GOT3 (cell line): Measurements from ENCODE around the gene GPRIN2.
A peak's percentile ranks its signal among the peaks of the same experiment; 100 is the strongest.
"Not testable (repeated sequence)": the region's sequence is repeated elsewhere in the genome, so short reads cannot be mapped to it uniquely, and the experiment has no call there.

ENCODE experiments used
- DNase-seq: peaks from one replicate; lab custom pipeline; 2025; ENCODE audit warnings: mixed read lengths; lab: John Stamatoyannopoulos, UW

The GPRIN2 gene

DNA sequence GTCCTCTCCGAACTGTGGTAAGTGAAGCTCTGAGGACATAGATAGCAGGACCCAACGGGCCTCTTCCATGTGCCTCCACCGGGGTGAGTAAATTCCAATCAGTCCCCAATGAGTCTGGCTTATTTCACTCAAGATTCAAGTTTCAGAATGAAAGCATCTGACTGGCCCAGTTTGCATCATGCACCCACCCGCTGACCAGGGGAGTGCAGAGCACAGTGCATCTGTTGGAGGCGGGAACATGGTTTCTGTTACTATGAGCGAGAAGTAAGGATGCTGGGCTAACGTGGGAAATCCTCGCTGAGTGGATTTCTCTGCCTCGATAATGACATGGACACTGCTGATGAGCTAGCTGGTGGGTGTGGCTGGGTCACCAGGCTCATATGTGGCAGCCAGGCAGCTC lies 10.7 kb upstream of the GPRIN2 start:
- DNase-seq: not testable (repeated sequence)

DNA sequence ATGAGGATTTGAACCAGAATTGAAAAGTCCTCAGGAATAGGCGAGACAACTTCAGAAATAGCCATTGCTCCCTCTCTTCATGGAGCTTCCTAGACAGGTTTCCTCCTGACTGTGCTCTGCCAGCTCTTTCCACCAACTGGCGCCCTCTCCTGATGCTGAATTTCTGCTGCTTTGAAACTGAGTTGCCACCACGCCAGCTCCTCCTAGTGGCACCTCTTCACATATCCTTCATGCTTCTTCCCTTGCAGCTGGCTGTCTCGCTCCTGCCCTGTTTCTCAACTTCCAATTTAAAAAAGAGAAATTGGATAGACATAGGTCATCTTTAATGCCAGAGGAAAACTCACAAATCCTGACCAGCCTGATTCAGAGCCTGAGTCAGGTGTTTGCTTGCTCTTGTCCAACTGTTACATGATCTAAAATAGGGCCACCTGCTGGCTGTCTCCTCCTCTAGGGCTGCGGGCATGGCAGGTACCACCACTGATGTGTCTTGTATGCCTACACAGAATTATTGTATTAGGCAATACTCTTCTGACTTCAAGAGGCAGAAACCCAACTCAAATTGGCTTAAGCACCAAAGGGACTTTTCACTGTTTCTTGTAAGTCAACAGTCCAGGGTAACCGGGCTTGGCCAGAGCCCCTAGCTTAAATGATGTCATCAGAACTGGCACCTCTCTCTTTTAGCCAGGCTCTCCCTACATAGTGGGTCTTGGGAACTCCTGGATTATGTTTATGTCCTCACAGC lies 9.3 kb upstream of the GPRIN2 start:
- DNase-seq: peak; percentile 22

DNA sequence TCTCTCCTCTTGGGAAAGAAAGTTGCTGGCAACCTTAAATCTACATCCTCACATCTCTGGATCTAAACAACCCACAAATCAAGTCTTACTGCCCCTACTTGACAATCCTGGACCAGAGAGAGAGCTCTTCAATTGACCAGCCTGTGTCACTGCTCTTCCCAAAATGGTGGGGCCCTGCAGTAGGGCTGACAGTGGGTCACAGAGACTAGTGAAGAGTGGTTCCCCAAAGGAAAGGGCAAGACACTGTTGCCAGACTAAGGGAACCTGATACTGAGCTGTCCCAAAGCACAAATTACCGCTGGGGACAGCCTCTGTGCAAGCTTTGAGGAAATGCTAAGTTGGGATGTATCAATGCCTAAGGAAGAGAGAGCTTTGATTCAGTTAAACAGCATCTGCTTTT lies 4.5 kb upstream of the GPRIN2 start:
- no peak for DNase-seq

DNA sequence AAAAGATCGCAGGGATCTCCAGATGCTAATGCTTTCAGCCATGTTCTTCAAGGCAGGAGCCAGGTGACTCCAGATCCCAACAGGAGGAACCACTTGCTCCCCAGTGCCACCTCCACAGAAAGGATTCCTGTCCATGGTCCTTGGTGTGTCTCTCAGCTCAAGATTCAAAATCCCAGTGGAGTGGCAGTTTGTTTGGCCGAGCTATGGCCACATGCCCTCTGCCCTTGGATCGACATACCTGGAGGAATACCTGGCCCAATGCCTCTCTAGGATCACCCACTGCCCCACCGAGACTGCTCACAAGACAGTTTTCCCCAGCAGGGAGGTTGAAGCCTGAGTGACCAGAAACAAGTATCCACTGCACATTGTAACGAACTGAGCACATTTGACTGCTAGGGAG lies 3.9 kb upstream of the GPRIN2 start:
- no peak for DNase-seq

DNA sequence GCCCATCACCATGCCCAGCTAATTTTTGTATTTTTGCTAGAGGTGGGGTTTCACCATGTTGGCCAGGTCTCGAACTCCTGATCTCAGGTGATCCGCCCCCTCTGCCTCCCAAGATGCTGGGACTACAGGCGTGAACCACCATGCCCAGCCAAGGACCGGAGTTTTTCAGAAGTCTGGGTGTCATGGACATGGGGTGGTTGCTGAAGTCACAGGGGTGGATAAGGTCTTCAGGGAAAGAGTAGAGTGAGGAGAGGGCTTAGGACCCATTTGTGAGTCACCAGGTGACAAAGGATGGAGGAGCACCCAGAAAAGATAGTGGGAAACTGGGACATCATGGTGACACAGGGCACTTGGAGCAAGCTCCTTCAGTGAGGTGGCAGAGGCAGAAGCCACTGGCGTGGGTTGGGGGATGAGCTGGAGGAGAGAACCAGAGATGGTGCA lies 2.8 kb upstream of the GPRIN2 start:
- DNase-seq: no peak

DNA sequence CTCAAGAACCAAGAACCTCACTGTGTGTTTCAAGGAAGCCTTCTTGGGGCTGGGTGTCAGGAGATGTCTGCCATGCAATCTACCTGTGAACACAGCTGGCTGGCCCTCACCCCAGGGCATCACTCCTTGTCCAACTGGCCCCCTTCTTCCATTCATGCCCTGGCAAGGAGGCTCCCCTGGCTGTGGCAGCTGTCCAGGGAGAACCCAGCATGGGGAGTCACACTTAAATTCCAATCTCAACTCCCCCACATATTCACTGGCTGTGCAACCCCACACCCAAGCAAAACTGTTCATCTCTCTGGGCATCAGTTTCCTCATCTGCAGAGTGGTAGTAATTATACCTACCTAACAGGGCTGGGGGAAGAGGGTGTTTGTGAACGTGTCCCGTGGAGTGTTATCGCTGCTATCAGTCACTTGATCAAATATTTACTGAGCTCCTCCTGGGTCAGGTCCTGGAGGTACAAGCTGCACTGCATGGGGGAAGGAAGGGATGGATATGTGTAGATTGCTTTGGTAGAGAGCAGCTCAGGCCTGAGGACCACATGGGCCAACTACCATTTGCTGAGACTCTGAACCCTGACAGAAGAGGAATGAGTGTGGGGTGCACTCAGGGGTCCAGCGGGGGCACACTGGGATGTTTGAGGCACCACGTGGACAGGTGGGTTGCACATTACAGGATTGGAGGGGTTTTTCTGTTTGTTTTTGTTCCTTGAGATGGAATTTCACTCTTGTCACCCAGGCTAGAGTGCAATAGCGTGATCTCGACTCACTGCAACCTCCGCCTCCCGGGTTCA lies 2.1 kb upstream of the GPRIN2 start:
- DNase-seq: no peak

DNA sequence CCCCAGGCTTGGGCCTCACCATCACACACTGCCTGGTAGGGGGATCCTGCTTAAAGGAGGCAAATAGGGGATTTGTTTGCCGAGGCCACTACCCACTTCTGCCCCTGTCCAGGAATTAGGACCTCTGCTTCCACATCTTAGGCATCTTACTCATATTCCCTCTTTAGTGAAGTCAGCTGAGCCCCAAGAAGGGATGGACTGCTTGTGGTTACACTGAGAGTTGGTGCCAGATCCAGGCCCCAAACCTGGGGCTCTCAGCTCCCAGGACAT lies 1.6 kb upstream of the GPRIN2 start:
- no peak for DNase-seq

DNA sequence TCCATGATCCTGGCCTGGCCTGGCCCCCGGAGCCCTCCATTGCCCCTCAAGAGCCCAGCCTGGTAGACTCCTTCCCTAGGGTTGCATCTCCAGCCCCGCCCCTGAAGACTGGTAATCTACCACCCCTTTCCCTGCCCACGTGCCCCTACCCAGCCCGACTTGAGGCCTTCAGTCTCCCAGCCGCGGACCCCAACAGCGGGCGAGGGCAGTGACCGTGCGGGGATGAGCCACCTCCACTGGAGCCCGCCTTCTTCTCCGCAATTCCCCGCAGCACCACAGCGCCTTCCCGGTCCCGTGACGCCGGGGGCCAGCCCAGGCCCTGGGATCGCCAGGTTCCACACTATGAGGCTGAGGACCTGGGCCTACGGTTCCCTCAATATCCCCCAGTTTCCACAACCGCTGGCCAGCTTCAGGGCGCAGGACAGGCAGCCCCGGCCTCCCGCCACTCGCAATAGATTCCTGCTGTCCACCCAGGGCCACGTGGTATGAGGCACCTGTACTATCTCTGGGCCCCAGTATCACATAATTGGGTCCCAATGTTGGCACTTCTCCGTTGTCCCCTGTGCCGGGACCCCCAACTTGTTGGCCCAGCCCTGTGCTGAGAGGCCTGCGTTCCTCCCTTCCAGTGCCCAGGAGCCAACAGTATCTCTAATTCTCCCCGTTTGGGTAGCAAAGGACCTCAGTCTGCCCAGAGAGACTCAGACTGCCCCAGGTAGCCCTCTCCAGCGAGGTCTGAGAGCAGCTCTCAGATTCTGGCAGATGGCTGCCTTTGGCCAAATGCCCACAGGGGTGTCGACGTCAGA lies 1.1 kb upstream of the GPRIN2 start:
- DNase-seq: no peak

DNA sequence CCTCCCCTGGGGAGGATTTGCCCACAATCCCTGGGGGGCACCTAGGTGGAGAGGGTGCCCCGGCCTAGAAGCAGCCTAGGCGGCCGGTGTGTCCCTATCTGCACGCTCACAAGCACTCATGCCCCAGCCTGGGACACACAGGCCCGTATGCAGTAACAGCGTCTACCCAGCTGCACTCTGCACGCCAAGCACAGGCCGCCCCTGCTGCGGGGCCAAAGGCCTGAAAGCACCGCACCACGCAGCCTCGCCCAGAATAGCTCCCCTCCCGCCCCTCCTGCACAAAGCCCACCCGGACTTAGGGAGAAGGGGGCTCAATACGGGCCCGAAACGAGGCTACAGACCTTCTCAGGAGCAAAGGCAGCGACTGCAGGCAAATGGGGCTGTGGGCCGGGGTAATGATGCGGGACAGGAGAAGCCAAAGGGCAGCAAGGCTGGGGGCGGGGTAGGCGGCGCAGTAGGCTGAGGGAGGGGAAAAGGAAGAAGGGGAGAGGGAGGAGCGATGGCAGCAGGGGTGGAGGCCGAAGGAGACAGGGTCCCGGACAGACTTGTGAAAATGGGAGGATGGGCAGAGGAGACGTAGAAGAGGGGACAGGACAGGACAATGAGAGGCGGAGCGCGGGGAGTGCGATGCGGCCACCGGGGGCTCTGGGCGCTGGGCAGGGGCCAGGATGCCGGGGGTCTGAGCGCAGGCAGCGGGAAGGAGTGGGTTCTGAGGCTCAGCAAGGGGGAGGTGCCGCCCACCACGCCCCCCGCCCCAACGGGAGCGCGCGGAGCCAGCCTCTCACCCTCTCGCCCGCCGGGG lies 544 bp downstream of the GPRIN2 start:
- no peak for DNase-seq

DNA sequence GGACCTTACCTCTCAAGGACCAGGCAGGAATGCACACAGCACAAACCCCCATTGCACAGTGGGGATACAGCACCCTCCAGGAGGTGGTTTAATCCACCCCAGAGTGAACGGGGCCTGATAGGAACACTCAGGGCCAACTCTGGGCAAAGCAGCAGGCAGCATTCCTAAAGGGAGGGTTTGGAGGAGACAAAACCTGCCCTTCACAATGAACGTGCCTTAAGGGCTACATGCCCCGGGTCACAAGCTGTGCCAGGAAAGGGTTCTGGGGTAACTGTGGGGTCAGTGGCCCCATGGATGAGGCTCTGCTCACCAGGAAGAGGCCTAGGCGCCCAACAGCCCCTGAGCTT lies 1.1 kb downstream of the GPRIN2 start:
- no peak for DNase-seq

DNA sequence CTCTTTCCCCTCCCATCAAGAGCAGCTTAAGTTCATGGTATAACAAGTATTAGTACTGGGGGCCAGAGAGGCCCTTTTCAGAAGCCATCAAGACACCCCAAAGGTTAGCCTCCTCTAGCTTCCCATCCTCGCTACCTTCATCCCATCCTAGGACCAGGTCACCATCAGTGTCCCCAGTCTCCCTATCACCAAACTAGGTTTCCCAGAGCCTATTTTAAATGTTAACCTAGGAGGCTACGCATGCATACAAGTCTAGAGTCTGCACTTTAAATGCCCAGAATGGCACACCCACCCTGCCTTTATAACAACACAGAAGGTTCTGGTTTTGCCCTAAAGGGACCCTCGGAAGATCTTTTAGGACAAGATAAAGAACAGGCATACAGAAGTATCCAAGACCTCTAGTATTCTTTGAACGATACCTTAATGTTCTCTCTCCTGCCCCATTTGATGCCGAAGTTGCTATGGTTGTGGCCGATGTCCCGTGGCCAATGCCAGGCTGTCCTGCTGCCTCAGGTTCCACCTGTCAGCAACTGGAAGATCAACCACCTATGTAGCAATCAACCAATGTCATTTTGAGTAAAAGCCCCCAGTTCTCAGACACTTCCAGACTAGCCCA lies 2.2 kb downstream of the GPRIN2 start:
- no peak for DNase-seq

DNA sequence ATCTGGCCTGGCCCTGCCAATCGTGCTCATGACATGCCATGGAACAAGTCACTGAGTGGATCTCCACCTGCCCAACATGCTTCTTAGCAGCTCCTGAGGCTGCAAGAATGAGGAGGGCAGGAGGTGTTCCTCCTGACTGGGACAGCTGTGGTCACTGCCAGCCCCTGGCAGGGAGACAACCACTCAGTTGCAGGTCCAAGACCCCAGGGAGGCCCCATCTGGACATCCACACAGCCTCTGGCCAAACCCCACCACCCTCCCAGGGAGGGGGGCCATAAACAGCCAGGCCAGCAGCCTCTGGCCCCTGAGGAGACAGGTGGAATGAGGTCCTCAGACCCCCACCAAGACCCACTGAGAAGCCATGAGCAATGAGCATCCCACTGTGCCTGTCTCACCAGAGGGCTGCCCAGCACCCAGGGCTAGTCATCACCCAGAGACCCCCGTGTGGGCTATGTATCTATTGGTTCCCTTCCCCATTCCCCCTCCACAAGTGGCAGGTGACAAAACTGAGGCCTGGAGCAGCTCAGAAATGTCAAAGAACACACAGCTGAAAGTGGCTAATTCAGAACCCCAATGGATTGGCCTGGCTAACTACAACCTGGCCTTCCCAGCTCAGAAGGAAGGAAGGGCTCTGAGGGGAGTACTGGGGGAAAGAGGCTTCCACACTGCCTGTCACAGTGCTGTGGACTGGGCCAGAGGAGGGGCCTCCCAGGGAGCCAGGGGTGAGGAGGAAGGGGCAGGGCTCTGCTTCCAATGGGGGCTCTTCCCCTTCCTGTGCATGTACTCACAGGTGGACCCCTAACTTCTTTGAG lies 3.0 kb downstream of the GPRIN2 start:
- no peak for DNase-seq

DNA sequence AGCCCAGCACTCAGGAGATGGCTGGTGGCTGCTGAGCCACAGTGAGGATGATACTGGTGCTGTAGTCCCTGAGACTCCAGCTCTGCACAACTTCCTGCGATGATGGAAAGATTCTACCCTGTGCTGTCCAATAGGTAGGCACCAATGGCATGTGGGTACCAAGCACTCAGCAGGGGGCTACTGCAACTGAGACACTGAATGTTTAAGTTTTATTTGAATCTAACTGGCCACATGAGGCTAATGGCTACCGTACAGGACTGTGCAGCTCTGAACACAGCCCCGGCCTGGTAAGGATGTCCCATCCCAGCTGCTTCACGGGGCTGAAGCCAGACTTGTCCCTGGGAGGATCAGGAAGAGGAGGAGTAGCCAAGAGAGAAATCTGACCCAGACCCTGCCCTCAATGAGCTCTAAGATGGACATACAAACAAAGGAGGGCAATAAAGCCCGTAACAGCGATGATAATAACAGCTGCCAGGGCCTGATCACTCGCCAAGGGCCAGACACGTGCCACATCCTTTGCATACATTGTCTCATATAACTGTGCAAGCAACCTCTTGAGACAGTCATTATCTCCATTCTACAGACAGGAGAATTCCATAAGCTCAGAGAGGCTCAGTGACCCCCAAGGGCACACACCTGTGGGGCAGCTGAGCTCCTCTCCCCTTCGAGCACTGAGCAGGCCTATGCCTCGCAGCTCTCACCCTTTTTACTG lies 3.8 kb downstream of the GPRIN2 start:
- DNase-seq: no peak

DNA sequence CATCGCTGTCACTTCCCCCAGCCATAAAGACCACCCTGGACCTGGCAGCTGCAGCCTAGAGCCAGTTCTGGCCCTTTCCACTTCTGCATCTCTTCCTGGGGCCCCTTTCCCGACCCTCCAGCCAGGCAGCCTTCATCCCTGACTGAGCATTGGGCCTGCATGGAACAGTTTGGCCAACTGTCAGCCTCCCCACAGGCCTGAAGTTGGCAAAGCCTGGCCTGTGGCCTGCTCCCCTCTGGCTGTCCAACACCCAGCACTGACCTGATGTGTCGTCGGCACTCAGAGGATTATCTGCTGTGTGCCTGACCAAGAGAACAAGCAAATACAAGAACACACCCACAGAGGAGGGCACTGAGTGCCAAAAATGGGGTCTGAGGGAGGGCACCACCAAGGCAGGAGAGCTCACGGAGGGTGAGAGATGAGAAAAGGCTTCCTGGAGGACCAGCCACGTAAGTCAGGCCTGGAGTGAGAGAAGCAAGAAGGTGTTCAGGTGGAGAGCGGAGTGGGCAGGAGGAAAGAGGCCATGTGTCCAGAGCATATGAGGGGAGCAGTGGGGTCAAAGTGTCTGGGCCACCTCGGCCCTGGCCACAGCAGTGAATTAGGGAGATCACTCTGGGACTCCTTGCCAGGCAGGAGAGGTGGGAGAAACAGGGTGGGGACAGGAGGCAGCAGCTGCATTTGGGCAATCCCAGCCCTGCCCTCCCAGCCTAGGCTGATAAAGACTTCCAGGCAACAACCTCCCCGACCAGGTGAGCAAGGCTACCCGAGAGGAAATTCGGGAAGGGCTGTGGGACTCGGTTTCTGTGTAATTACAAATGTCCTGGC lies 4.5 kb downstream of the GPRIN2 start:
- DNase-seq: no peak

DNA sequence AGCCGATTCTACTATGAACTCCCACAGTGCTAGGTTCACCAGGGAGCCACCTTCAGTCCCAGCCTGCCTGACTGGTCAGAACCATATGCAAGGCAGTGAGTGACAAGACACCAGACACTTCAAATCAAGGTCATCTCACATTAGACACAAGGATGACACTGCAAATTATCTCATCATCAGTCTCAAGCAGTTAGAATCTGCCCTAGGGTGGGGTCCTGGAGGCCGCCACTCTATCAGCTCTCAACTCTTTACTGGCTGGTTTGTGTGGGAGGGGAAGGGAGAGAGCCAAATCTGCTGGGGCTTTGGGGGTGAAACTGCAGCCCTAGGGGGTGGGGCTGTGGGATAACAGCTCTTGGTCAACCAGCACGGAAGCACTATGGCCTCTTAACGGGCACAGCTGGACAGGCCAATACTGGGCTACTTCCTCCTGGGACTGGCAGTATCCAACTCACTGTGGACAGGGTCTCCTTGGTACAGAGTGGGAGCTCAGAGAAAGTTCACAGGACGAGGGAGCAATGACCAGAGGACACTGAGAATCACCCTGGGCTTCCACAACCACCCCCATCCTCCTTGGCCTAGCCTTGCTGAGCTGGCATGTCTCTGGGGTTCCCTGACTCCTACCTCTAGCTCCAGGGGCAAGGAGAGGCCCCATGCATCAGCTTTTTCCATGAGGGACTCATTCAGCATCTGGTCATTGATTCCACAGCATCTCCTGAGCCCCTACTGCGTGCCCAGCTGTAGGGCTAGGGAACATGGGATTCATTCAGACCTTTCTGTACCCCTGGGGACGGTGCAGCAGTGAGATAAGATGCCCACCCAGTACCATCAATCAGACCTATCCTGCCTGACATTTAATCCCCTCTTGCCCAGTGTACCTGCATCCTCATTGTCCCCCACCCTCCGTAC lies 5.4 kb downstream of the GPRIN2 start:
- no peak for DNase-seq

DNA sequence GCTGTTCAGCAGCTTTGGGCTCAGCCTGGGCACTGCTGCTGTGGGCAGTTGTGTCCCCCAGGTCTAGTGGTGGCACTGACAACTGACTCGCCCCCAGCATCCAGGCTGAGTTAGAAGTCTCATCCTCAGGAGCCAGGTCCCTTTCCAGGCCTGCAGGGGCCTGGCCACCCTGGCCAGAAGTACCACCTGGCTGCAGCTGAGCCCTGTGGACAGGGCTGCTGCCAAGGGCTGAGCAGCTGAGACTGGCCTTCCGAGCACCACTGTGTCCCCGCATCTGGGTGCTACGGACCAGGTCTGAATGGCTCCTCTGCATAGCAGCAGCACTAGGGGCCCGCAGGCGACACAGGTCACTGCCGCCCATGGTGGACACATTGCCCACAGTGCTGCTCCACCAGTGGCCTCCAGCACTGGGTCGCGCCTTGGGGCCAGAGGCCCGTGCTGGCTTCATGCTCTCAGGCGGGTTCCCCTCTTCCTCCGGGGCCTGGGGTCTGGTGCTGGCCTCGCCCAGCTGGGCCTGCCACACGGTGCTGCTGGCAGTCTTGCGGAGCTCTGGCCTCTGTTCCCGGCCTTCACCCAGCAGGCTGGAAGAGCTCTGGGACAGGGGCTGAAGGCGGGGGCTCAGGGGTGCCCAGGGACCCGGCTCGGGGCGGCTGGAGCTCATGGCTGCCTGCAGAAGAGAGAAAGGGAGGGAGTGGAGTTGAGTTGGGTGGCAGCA lies 6.2 kb downstream of the GPRIN2 start:
- no peak for DNase-seq
